GM11168 (cell line): ENCODE data around the gene ADAMTS2.

Source experiments
- in situ Hi-C: fragments of 300-500 bp; cut with MboI; formaldehyde crosslinking; loops from one replicate; pipeline ENCODE4 v1.12.0; 2022; ENCODE audit warnings: low sequenced_read_pairs; ENCODE audit not compliant: unreplicated experiment

Gene ADAMTS2

DNA sequence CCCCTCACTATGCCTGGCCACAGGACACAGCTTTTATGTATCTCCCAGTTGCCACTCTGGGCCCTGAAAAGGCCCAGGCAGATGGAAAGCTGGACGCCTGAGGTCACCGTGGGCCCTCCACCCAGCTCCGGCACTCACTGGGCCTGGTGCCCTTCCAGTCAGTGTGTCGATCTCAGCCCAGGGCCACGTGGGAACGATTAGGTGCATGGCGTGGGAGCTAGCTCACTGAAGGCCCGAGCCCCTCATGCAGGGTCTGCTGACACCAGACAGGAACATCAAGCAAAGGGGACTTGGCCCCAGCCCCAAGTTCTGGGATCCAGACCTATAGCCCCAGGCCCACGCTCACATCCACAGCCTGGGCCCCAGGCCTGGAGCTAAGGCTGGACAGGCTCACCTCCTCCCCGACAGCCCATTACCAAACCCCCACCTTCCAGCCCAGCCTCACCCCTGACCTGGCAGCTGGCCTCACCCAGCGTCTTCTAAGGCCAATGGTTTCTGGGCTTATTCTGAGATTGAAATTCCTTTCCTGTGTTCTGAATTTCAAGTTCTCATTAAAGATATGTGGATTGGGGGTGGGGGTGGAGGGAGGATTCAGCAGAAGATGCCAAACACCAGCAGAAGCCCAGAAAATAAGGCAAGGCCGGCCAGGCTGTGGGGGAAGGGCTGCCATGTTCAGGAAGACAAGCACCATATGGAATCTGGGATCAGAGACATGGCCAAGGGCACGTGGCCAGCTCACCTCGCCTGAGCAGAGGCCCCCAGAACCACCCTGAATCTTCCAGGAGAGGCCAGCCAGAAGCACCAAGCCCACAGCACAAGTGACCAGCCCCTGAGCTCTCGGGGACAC is 74.5 kb downstream of the ADAMTS2 start:
- in situ Hi-C loops = no loop called here

- in situ Hi-C loops = no loop called here
Observed at GRCh38 chr5:179269781-179270543, 75.3 kb downstream of the ADAMTS2 start.

DNA sequence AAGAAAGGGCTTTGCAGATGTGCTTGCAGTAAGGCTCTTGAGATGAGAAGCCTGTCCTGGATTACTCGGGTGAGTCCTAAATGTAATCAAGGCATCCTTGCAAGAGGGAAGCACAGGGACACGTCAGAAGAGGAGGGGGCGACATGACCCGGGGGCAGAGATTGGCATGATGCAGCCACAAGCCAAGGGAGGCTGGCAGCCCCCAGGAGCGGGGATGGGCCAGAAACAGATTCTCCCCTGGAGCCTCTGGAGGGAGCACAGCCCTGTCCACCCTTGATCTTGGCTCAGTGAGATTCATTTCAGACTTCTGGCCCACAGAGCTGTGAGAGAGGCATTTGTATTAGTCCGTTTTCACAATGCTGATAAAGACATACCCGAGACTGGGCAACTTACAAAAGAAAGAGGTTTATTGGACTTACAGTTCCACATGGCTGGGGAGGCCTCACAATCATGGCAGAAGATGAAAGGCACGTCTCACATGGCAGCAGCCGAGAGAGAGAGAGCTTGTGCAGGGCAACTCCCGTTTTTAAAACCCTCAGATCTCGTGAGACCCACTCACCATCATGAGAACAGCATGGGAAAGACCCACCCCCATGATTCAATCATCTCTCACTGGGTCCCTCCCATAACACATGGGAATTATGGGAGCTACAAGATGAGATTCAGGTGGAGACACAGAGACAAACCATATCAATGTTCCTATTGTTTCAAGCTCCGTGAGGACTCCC is 76.1 kb downstream of the ADAMTS2 start:
- in situ Hi-C loops = no loop called here

DNA sequence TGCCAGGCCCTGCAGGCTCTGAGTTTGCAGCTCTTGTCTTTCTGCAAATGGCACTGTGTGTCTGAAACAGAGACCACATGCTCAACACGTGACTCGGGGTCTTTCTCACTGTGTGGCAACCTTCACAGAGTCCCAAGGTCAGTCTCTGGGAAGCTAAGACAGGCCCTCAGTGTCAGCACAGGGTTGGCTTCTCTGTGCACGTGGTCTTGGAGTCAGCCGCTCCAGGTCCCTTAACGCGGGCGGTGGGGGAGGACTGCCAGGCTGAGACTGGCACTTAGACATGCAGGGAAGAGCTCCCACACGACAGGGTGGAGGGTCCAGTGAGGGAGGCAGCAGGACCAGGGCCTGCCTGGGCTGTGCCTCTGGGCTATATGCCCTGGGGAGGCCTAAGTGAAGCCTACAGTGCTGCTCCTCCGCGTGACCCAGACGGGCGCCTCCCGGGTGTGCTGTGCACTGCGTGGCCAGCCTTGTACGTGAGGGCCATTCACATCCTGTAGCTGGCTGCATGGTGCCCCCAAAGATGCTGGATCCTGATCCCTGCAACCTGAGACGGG is 76.8 kb downstream of the ADAMTS2 start:
- in situ Hi-C loops = no loop called here

- in situ Hi-C loops = no loop called here
Observed at GRCh38 chr5:179267671-179268083, 77.6 kb downstream of the ADAMTS2 start.

DNA sequence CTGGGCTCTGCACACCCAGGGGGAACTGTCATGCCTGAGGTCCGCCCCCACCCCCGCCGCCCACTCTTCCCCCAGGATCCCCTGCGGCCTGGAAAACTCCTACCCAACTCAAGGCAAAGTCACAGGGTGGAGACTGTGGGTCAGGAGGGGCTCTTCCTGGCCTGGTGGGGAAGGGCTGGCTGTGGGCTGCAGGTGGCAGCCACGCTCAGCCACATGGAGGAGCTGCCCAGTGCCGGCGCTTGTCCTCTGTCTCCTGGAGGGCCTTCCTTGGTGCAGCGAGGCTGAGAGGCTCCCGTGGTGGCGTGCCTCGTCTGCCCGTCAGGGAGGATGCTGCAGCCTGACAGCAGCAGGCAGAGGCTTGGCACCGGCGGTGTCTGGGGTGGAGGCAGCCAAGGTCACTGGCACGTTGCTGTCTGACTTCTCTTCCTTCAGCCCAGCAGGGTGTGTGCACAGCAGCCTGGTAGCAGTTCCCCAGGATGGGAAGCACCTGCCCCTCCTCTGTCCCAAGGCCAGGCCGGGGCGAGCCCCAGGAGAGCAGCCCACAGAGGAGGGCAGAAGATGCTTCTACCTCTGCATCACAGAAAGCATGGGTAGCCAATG is 78.1 kb downstream of the ADAMTS2 start:
- in situ Hi-C loops = no loop called here

DNA sequence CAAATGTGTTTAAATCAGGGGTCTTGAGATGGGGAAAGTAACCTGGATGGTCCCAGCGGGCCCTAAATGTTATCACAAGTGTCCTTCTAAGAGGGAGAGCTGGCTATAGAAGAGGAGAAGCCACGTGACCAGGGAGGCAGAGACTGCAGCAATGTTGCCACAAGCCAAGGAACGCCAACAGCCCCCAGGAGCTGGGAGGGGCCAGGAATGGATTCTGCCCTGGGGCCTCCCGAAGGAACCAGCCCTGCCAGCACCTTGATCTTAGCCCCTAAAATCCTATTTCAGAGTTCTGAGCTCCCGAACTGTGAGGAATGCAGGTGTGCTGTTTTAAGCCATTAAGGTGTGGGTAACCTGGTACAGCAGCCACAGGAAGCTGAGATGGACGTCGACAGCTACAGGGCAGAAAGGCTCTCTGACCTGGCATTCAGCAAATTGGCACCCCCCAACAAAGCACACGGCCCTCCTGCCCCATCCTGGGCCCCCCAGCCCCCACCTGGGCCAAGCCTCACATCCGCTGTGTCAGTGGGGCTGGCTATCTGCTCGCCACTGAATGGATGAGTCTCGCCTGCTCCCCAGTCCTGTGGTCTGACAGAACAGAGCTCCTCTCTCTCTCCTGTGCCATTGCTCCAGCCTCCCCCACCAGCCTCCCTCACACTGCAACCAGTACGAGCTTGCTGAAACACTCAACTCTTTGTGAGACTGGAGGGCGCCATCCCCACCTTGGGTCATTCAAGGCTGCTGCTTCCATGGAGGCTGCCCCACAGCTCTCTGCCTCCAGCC is 78.8 kb downstream of the ADAMTS2 start:
- in situ Hi-C loops = no loop called here

DNA sequence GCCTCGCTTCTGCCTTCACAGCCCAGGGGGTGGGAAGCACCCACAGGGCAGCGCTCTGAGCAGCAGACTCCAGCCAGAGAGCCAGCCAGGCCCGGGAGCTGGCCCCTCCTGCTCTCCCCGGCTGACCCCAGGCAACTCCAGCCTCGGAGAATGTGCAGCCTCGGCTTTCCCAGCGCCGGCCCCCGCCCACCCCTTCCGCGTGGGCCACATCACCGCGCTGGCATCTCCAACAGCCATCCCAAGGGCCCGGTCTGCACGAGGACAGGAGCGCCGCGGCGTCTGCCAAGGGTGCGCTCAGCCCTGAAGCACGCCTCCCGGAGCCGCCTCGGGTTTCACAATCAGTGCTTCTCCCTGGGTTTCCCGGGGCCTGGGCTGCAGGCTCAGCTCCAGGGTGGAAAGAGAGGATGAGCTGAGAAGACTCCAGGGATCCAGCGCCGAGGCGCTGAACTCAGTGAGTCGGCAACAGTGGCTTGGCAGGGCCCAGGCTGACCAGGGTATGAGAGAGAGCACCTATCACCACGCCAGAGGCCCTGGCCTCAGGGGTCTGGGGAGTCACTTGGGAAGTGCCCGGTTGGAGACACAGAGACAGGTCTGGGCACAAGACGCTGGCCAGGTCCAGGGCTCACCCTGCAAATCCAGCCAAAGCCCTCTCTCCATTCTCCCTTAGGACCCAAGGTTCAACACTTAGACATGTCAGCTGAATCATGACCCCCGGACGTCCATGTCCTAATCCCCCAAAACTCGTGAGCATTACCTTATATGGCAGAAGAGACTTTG is 79.6 kb downstream of the ADAMTS2 start:
- in situ Hi-C loops = no loop called here

GRCh38 chr5:179264783-179265513 is 80.3 kb downstream of the ADAMTS2 start:
- in situ Hi-C loops = no loop called here

DNA sequence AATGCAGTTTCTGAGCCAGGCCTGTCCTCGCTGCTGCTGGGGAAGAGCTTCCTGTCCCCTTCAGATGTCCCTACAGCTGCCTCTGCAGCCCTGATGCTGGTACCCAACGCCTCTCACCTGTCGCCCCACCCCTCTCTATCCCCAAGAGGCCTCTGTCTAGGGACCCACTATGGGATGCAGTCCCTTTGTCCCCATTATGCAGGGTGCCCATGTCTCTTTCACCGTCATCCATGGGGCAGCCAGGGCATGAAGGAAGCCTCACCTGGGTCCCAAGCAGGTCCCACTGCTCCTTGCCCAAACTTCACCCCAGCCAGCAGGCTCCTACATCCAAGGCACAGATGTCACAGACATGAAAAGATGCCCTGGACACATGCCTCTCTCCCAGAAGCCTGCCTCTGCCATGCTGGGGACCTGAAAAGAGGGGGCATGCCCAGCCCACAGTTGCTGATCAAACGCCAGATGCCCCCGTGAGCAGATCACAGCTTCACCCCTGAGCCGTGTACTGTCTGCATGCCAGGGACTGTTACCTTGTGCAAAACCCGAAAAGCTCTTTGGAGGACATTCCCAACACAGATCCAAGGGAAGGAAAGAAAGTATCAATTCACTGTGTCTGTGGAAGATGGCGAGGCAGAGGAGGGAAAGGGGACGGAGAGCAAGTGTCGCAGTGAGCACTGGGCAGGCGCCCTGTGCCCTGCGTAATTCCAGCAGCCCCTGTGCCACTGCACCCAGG is 81.0 kb downstream of the ADAMTS2 start:
- in situ Hi-C loops = no loop called here

- in situ Hi-C loops = no loop called here
Observed at GRCh38 chr5:179263391-179264052, 81.7 kb downstream of the ADAMTS2 start.

GRCh38 chr5:179262126-179262920 is 82.9 kb downstream of the ADAMTS2 start:
- in situ Hi-C loops = no loop called here

DNA sequence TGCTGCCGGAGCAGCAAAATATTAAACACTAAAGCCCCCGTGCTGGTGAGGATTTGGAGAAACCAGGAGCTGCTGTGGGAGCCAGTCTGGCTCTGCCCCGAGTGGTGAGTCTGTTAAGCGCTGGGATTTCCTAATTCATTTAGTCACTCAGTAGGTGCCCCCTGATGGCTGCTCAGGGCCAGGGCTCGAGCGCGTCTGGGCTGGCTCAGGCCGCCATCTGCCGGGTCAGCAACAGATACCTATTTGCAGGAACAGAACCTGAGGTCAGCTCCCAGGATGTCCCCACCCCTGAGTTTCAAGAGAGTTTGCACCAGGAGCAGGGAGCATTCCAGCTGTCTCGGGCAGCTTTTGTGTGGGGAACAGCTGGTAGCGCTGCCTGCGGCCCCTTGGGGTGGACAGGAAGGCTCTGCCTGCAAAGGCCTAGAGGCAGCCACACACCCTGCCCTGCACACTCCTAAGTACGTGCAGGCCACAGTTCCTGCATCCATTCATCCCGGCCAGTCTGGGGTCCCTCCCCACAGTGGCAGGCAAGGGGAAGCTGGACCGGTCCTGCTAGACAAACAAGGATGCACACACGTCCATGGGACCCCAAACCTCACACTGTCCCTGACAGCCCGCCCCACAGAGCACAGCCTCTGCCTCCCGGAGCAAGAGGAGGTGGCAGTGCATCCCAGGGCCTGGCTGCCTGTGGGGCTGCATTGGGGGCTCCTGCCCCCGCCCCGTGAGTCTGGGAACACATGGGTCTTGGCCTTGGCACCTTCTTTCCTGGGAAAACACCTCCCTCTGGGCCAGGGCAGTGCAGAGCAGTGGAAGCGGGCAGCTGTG is 83.7 kb downstream of the ADAMTS2 start:
- in situ Hi-C loops = no loop called here

GRCh38 chr5:179260324-179261070 is 84.8 kb downstream of the ADAMTS2 start:
- in situ Hi-C loops = no loop called here
